HFF-Myc (cell line): ENCODE data around the gene GRB10.

Experiments used
- DNase-seq: peaks from one replicate; pipeline ENCODE4 v3.0.0-alpha.2; 2011; ENCODE audit warnings: low read depth; ENCODE audit errors: extremely low read depth
- H3K4me3 ChIP-seq: replicated peaks from 2 replicates; pipeline ENCODE4 v1.5.1; 2011; ENCODE audit warnings: low read depth, mild to moderate bottlenecking, control low read depth, low read length
- TF ChIP-seq, protein P1 (sequence below): IDR thresholded peaks from 2 replicates; pipeline ENCODE4 v1.5.1; 2012; ENCODE audit warnings: mild to moderate bottlenecking, low read depth, low read length, control low read depth; ENCODE audit errors: missing control alignments

GRB10 gene

DNA sequence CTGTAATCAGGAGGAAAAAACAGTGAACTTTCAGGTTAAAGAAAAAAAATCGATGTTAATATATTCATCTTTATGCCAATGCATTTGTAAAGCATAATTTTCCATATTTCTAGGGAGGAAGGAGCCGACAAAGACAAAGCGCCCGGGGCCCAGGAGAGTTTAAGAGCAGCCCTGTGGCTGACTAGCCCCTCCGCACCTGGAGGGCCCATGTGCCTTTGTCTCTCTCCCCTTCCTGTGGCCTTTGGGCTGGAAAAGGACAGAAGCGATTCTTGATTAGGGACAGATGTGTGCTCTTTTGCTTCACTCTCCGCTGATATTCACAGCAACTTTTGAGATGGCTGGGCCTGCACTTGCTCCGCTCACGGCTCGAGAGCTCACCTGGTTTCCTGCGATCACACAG, 240.6 kb downstream of the GRB10 start:
- H3K4me3 ChIP-seq, result no peak overlapping the region
- no peak for DNase-seq
- TF ChIP-seq, protein P1, sequence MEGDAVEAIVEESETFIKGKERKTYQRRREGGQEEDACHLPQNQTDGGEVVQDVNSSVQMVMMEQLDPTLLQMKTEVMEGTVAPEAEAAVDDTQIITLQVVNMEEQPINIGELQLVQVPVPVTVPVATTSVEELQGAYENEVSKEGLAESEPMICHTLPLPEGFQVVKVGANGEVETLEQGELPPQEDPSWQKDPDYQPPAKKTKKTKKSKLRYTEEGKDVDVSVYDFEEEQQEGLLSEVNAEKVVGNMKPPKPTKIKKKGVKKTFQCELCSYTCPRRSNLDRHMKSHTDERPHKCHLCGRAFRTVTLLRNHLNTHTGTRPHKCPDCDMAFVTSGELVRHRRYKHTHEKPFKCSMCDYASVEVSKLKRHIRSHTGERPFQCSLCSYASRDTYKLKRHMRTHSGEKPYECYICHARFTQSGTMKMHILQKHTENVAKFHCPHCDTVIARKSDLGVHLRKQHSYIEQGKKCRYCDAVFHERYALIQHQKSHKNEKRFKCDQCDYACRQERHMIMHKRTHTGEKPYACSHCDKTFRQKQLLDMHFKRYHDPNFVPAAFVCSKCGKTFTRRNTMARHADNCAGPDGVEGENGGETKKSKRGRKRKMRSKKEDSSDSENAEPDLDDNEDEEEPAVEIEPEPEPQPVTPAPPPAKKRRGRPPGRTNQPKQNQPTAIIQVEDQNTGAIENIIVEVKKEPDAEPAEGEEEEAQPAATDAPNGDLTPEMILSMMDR, result no peak

DNA sequence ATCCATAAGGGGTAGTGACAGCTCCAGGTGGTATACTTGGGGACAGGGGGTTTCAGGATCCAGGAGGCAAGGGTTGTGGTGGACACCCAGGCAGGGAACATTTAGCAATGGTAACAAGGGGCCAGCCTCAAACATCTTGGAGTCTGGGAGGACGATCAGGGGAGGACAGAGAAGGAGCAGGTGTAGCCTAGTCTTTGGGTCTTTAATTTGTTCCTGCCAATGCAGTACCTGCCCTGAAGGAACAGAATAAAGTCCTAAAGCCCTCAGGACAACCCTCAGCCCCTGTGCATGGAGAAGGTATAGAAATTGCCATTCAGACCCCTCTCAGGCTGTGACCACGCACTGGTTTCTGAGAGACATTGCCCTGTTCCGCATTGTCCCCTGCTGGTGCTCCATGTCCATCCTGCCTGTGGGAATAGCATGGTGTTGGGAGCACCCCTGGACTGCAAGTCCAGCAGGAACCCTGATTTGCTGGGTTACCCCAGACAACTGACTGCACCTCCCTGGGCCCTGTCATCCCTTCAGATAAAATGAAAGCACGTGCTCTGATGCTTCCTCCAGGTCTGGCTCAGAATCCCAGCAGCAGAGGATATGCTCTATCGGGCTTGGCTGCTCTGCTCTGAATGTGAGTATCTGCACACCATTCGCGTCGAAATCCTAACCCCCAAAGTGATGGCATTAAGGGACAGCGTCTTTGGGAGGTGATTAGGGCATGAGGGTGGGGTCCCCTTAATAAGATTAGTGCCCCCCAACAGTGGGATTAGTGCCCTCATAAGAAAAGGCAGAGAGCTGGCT, 241.7 kb downstream of the GRB10 start:
- TF ChIP-seq, protein P1, result no peak
- no peak for DNase-seq
- H3K4me3 ChIP-seq, result no peak overlapping the region
